GF-D8 (cell line): ENCODE results near the gene FAM107B.
"Not testable (repeated sequence)": the region's sequence is repeated elsewhere in the genome, so short reads cannot be mapped to it uniquely, and the experiment has no call there.

ENCODE experiments used
- DNase-seq: peaks from one replicate; lab custom pipeline; 2025; lab: John Stamatoyannopoulos, UW

FAM107B gene

GRCh38 chr10:14774797-14775196 is at the start of gene FAM107B:
TSS of gene FAM107B (minus strand) at chr10:14774897. CDS start at chr10:14774663, 234 bp downstream.
- DNase-seq = no peak

GRCh38 chr10:14823966-14824365 is 49.3 kb upstream of the FAM107B start:
- no peak for DNase-seq

- no peak for DNase-seq
Observed at GRCh38 chr10:14822879-14823755, 48.4 kb upstream of the FAM107B start.

DNA sequence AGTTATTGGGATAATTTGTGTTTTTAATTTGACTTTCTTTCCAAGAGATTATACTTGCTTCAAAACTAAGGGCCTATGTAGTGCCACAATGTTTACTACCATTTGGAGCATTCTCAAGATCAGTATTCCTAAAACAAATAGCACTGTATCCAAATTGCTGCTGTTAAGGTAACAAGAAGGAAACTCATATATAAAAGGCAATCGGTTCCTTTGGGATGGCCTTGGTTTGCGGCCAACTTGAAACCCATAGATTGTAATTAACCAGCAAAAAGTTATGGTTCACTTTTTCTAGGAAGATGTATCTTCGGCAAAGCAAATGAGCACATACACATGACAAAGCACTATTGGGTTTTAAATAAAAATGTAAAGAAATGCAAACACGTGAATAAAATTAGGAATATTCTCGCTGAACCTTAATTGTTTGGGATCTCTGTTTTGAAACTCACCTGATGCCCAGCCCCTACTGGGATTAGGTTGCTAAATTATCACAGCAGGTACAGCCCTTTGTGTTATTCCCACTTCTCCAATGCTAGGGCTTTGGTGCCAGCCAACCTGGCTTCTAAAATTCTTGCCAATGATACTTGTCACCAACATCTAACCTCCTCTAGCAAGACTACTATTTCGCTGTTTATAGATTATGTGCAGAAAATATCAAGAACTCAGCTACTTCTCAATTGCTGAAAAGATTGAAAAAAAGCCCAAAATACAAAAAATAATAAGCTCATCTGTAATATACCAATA is 47.1 kb upstream of the FAM107B start:
- no peak for DNase-seq

DNA sequence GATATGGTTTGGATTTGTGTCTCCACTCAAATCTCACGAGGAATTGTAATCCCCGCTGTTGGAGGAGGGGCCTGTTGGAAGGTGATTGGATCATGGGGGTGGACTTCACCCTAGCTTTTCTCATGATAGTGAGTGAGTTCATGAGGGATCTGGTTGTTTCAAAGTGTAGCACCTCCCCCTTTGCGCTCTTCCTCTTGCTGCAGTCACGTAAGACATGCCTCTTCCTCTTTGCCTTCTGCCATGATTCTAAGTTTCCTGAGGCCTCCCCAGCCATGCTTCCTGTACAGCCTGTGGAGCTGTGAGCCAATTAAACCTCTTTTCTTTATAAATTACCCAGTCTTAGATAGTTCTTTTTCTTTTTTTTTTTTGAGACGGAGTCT is 46.1 kb upstream of the FAM107B start:
- no peak for DNase-seq

- no peak for DNase-seq
Observed at GRCh38 chr10:14820010-14820774, 45.5 kb upstream of the FAM107B start.

DNA sequence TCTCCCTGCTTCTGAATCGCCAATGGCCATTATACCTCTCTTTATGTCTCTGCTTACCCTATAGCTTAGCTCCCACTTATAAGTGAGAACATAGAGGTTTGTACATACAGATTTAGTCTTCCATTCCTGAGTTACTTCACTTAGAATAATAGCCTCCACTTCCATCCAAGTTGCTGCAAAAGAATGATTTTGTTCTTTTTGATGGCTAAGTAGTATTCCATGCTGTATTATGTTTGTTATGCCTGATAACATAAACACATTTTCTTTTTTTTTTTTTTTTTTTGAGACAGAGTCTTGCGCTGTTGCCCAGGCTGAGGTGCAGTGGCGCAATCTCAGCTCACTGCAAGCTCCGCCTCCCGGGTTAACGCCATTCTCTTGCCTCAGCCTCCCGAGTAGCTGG is 42.0 kb upstream of the FAM107B start:
- not testable (repeated sequence) for DNase-seq

- no peak for DNase-seq
Observed at GRCh38 chr10:14815681-14816080, 41.0 kb upstream of the FAM107B start.

DNA sequence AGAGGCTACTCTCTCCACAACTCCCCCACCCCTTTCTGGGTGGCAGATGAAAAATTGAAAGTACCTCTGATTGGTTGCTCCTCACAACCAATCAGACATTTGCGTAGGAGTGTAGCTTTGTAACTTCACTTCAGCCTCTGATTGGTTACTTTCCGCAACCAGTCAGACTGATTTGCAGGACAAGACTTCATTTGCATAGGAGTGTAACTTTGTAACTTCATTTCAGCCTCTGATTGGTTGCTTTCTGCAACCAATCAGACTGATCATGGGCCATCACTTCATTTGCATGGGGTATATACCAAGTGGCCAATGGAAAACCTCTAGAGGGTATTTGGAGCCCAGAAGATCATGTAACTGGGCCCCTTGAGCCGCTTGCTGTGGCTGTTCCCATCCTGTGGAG is 37.6 kb upstream of the FAM107B start:
- no peak for DNase-seq

DNA sequence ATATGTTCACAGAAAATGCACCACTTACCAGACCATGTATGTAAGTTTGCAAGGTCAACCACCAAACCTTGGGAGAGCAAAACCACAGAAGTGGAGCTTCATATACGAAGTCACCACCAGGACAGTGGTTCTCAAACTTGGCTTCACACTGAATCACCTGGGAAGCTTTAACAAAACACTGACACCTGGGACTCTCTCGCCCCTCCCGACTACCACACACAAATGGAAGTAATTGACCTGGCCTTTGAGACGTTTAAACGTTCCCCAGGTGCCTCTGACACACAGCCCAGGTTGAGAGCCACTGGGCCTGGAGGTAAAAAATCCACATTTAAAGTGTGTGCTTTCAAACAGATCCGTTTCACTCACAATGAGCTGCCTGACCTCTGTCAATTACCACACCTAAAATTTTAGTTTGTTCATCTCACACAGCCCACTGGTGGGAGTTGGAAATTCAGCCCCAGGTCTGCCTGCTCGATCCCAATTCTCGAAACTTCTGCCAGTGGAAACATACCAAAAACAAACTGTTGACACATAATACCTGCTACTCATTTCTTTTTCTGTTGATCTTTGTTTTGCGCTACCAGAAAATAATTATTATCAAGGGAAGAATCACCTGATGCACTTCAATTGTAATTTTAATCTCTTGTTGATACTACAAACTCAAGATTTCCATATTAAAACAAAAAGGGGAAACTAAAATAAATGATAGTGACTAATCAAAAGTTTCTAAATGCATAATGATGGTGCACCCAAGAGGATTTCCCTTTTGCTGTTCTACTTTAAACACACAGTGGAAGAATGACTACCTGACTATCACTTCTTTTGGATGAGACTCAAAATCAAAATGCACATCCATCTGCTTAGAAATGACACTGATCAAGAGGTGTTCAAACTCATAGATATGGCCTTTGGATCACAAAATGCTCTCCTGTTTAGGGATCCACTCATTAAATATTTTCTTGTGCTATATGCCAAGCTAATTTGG is 36.6 kb upstream of the FAM107B start:
- DNase-seq = no peak

DNA sequence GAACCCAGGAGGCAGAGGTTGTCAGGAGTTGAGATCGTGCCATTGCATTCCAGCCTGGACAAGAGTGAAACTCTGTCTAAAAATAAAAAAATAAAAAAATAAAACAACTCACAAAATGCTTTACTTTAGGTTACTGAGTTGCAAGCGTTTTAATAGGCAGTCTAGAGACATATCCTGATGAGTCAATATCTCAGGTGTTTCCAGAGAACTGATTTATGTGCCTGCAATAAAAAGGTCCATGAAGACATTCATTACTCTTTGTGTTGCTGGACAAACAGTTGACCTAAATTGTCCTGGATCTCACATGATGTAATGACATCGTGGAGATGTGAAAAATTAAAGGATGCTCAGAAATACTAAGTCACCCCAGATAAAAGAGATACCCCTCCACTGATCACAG is 31.6 kb upstream of the FAM107B start:
- no peak for DNase-seq

DNA sequence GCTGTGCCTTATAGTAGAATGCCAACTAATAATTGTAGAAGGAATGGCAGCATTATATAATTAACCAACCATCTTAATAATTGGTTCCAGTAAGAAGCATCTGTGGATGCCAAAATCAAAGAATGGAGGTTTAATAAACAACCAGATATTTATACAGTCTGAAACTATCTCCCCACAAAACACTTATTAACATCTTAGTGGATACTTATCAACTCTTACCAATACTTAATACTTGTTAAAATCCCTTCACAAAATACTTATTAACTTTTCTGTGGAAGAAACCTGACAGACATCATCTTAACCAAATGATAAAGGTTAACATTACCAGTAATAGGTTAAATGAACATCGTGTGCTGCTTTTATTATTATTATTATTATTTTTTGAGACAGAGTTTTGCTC is 29.1 kb upstream of the FAM107B start:
- DNase-seq = no peak

- DNase-seq = no peak
Observed at GRCh38 chr10:14801723-14802122, 27.0 kb upstream of the FAM107B start.

- DNase-seq = no peak
Observed at GRCh38 chr10:14800397-14800796, 25.7 kb upstream of the FAM107B start.

DNA sequence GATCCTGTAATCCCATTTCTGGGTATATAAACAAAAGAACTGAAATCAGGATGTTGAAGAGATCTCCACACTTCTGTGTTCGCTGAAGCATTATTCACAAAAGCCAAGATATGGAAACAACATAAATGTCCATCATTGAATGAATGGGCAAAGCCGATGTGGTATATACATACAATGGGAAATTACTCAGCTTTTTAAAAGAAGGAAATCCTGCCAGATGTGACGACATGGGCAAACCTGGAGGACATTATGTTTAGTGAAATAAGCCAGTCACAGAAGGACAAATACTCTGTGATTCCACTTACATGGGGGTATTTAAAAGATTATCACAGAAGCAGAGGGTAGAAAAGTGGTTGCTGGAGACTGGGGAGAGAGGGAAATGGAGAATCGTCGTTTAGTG is 23.9 kb upstream of the FAM107B start:
- DNase-seq = no peak

DNA sequence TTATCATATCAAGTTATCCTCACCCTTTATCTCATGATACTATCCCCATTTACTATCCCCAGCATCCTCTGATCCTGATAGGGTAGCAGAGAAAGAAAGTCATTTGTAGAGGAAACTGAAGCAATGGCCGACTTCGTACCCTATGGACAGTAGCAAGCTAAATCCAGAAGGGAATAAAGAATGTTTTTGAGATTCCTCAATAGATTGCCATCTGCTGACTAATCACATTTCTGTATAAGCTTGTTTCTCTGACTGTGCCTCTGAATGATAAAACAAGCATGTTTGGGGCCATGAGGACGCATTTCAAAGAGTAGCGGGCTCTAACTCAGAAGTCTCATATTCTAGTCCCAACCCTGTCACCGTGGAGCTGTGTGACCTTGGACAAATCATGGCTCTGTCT is 13.2 kb upstream of the FAM107B start:
- no peak for DNase-seq

GRCh38 chr10:14784459-14785055 is 9.9 kb upstream of the FAM107B start:
- DNase-seq = no peak

DNA sequence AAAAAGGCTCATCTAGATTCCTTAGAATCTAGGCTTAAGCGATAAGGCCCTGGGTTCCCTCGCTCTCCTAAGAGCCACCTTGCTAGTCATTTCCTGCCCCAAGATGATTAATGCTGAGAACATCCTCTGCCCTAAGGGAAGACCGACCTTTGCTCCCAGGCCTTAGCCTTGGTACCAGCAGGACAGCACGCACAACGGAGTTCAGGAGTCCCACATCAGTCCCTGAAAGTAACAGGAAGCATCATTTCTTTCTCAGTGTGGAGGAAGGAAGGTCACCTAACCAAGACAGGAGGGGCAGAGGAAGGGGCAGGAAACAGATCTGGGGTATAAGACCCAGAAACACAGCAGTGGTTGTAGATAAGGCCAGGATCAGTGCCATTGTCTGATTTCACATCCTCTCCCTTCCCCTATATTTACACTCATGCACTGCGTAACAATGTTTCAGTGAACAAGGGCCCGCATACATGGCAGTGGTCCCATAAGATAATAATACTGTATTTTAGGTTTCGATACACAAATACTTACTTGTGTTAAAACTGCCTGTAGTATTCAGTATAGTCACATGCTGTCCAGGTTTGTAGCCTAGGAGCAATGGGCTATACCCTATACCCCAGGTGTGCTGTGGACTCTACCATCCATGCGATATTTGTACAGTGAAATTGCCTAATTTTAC is 8.1 kb upstream of the FAM107B start:
- peak; percentile 52 for DNase-seq

DNA sequence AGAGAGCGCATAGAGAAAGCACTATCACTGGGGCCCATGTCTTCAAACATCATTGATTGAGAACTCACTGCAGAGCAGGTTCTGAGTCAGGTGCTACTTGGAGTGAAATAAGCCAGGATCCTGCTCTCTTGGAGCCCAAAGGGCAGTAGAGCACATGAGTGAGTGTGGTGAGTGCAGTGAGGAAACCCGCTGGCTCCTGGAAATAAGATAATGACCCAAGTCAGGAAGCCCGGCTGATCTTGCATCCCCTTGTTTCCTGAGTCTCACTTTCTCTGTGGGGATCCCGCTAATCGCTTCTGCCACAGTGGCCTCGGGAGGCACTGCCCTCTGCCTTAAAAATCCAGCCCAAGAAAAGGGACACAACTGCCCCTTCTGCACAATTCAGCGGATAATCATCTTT is 7.1 kb upstream of the FAM107B start:
- DNase-seq = peak; percentile 6

DNA sequence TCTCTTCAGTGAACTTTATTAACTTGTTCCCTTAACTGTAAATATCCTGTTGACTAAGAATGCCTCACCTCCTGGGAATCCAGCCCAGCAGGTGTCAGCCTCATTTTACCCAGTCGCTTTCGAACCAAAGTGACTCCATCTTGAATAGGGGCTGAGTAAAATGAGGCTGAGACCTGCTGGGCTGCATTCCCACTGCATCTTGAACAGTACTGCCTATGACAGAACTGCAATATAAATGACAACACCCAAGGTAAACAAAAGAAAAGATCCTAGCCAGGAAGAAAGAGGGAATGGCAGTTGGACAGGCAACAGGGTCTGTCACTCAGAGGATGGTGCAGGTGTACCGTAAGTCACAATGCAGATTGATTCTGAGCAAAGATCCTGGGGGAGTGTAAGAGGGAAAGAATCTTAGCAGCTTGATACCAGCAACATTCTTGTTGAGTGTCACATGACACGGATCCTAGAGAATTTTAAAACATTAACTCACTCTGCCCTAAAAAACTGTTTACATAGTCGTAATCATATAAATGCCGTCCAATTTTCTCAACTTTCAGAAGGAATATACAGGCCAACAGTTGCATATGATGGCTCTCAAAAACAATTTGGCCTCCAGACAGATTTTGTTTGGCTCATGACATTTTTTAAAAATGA is 4.4 kb upstream of the FAM107B start:
- no peak for DNase-seq
